ENCODE measurements around the gene SLC22A15.
A peak's percentile ranks its signal among the peaks of the same experiment; 100 is the strongest.

Gene SLC22A15

GRCh38 chr1:116076831-116077230 lies 100.5 kb downstream of the SLC22A15 start:
- H3K27ac ChIP-seq (ENCODE audit: extremely low read depth, low read depth, low read length), result no peak overlapping the region
- TF ChIP-seq ZNF548 (tag by site-specific recombination; IDR thresholded peaks at IDR 0.05) (no peak), ATF2 (tag by site-specific recombination; IDR thresholded peaks at IDR 0.05; ENCODE audit: low read depth) (peak; percentile 22; the same call in 1 of the 2 replicates)
- no peak overlapping the region for H3K4me3 ChIP-seq (ENCODE audit: low read depth, low read length)
- ChIA-PET CTCF (interaction anchor here (0.6 kb wide), 1 partner anchor 74 kb away, joined by 5 read pairs; no protein-coding TSS in a partner anchor), POLR2A (no interaction called here)
- peaks cover 0 to 6% of the 10 kb centered on the region in 2 experiments; a peak in 1 of 3 replicates for H3K36me3 ChIP-seq (ENCODE audit: control insufficient read depth in 2 of 2, insufficient read depth in 1 of 2, low read length in 2 of 2)
- H3K9me3 ChIP-seq (ENCODE audit: control insufficient read depth, insufficient read depth, low read depth, low read length), result no peaks in the 10 kb centered on the region
- no peaks in the 10 kb centered on the region for H3K4me1 ChIP-seq (ENCODE audit: control insufficient read depth, insufficient read depth, low read length)

DNA sequence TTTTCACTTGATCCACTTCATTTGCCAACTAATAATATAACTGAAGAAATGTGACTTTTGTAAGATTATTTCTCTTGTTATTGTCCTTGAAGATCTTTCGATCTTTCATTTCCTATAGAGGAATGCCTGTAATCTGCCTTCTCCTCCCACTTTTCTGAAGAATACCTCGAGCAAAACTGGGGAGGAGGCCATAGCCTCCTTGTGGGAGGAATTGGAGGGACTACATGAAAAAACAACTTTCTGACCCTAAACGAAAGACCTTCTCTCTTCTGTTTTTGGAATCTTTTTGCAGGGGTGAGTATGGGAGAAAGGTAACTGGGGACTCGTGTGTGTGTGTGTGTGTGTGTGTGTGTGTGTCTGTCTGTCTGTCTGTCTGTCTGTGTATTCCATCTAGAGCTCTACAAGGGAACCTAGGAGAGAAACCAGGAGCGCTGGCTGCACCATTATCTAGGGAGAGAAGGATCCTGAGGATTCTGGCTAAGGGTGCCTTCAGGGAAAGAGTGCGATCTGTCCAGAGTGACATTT lies 102.4 kb downstream of the SLC22A15 start:
- TF ChIP-seq ZNF138 (tag by site-specific recombination; IDR thresholded peaks at IDR 0.05; ENCODE audit: borderline replicate concordance) (no peak), ZNF366 (tag by site-specific recombination; conservative IDR thresholded peaks at IDR 0.05) (no peak), ZFP37 (tag by site-specific recombination; IDR thresholded peaks at IDR 0.05) (no peak), ZEB2 (tag by site-specific recombination; IDR thresholded peaks at IDR 0.05) (no peak), GLIS1 (tag by site-specific recombination; IDR thresholded peaks at IDR 0.05) (no peak)
- no peak overlapping the region for H3K27ac ChIP-seq (ENCODE audit: extremely low read depth, low read depth, low read length)
- no peaks in the 10 kb centered on the region for H3K4me1 ChIP-seq (ENCODE audit: control insufficient read depth, insufficient read depth, low read length)
- POLR2A ChIA-PET, result no interaction called here
- no peak overlapping the region for H3K4me3 ChIP-seq (ENCODE audit: low read depth, low read length)
- no peaks in the 10 kb centered on the region for H3K9me3 ChIP-seq (ENCODE audit: control insufficient read depth, insufficient read depth, low read depth, low read length)
- CTCF ChIA-PET, result no interaction called here
- peaks cover 0 to 3% of the 10 kb centered on the region in 2 experiments; a peak in 1 of 3 replicates for H3K36me3 ChIP-seq (ENCODE audit: control insufficient read depth in 2 of 2, insufficient read depth in 1 of 2, low read length in 2 of 2)

DNA sequence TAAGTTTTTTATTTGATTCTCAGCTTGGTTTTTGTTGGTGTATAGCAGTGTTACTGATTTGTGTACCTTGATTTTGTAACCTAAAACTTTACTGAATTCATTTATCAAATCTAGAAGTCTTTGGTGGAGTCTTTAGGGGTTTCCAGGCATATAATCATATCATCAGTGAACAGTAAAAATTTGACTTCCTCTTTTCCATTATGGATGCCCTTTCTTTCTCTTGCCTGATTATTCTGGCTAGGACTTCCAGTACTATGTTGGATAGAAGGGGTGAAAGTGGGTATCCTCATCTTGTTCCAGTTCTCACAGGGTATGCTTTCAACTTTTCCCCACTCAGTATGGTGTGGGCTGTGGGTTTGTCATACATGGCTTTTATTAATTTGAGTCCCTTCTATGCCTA lies 111.3 kb downstream of the SLC22A15 start:
- Histone ChIP-seq H3K4me3 (ENCODE audit: low read depth, low read length) (no peak overlapping the region), H3K36me3 (ENCODE audit: control insufficient read depth in 2 of 2, insufficient read depth in 1 of 2, low read length in 2 of 2) (no peaks in the 10 kb centered on the region), H3K9me3 (ENCODE audit: control insufficient read depth, insufficient read depth, low read depth, low read length) (no peaks in the 10 kb centered on the region), H3K4me1 (ENCODE audit: control insufficient read depth, insufficient read depth, low read length) (no peaks in the 10 kb centered on the region), H3K27ac (ENCODE audit: extremely low read depth, low read depth, low read length) (no peak overlapping the region)
- CTCF ChIA-PET, result interaction anchor here (1.3 kb wide), 1 partner anchor 412 kb away, joined by 3 read pairs; no protein-coding TSS in a partner anchor
- POLR2A ChIA-PET, result no interaction called here
- TF ChIP-seq, protein P1, sequence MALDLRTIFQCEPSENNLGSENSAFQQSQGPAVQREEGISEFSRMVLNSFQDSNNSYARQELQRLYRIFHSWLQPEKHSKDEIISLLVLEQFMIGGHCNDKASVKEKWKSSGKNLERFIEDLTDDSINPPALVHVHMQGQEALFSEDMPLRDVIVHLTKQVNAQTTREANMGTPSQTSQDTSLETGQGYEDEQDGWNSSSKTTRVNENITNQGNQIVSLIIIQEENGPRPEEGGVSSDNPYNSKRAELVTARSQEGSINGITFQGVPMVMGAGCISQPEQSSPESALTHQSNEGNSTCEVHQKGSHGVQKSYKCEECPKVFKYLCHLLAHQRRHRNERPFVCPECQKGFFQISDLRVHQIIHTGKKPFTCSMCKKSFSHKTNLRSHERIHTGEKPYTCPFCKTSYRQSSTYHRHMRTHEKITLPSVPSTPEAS (tag by site-specific recombination; IDR thresholded peaks at IDR 0.05), result no peak
- TF ChIP-seq ZNF157 (tag by site-specific recombination; IDR thresholded peaks at IDR 0.05), result no peak
- no peak for TF ChIP-seq ATF2 (tag by site-specific recombination; IDR thresholded peaks at IDR 0.05; ENCODE audit: low read depth)
- TF ChIP-seq, protein P2, sequence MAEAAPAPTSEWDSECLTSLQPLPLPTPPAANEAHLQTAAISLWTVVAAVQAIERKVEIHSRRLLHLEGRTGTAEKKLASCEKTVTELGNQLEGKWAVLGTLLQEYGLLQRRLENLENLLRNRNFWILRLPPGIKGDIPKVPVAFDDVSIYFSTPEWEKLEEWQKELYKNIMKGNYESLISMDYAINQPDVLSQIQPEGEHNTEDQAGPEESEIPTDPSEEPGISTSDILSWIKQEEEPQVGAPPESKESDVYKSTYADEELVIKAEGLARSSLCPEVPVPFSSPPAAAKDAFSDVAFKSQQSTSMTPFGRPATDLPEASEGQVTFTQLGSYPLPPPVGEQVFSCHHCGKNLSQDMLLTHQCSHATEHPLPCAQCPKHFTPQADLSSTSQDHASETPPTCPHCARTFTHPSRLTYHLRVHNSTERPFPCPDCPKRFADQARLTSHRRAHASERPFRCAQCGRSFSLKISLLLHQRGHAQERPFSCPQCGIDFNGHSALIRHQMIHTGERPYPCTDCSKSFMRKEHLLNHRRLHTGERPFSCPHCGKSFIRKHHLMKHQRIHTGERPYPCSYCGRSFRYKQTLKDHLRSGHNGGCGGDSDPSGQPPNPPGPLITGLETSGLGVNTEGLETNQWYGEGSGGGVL (tag by site-specific recombination; IDR thresholded peaks at IDR 0.05), result no peak
- TF ChIP-seq ZNF768 (tag by site-specific recombination; IDR thresholded peaks at IDR 0.05), result no peak
- no peak for TF ChIP-seq ZNF48 (tag by site-specific recombination; IDR thresholded peaks at IDR 0.05)
- TF ChIP-seq ZBTB20 (tag by site-specific recombination; IDR thresholded peaks at IDR 0.05), result no peak
- no peak for TF ChIP-seq ZNF138 (tag by site-specific recombination; IDR thresholded peaks at IDR 0.05; ENCODE audit: borderline replicate concordance)
- TF ChIP-seq ZNF132 (tag by site-specific recombination; IDR thresholded peaks at IDR 0.05; ENCODE audit: borderline replicate concordance), result no peak
- TF ChIP-seq ZNF558 (tag by site-specific recombination; IDR thresholded peaks at IDR 0.05), result no peak
- no peak for TF ChIP-seq ZSCAN18 (tag by site-specific recombination; IDR thresholded peaks at IDR 0.05)
- TF ChIP-seq, protein P3, sequence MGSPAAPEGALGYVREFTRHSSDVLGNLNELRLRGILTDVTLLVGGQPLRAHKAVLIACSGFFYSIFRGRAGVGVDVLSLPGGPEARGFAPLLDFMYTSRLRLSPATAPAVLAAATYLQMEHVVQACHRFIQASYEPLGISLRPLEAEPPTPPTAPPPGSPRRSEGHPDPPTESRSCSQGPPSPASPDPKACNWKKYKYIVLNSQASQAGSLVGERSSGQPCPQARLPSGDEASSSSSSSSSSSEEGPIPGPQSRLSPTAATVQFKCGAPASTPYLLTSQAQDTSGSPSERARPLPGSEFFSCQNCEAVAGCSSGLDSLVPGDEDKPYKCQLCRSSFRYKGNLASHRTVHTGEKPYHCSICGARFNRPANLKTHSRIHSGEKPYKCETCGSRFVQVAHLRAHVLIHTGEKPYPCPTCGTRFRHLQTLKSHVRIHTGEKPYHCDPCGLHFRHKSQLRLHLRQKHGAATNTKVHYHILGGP (tag by site-specific recombination; IDR thresholded peaks at IDR 0.05), result no peak
- TF ChIP-seq ZNF148 (tag by site-specific recombination; IDR thresholded peaks at IDR 0.05; ENCODE audit: borderline replicate concordance), result no peak
- no peak for TF ChIP-seq ZNF16 (tag by site-specific recombination; IDR thresholded peaks at IDR 0.05; ENCODE audit: low read depth)
